Measurements from ENCODE around the gene DISC1.

- TF ChIP-seq, protein P1, sequence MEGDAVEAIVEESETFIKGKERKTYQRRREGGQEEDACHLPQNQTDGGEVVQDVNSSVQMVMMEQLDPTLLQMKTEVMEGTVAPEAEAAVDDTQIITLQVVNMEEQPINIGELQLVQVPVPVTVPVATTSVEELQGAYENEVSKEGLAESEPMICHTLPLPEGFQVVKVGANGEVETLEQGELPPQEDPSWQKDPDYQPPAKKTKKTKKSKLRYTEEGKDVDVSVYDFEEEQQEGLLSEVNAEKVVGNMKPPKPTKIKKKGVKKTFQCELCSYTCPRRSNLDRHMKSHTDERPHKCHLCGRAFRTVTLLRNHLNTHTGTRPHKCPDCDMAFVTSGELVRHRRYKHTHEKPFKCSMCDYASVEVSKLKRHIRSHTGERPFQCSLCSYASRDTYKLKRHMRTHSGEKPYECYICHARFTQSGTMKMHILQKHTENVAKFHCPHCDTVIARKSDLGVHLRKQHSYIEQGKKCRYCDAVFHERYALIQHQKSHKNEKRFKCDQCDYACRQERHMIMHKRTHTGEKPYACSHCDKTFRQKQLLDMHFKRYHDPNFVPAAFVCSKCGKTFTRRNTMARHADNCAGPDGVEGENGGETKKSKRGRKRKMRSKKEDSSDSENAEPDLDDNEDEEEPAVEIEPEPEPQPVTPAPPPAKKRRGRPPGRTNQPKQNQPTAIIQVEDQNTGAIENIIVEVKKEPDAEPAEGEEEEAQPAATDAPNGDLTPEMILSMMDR (conservative IDR thresholded peaks at IDR 0.05), result no peak
- no peak for TF ChIP-seq ZFX (IDR thresholded peaks at IDR 0.05)
Measured at GRCh38 chr1:231935856-231936255, 309.3 kb downstream of the DISC1 start.
